ENCODE measurements around the gene ZFAND2B.

The ZFAND2B gene

DNA sequence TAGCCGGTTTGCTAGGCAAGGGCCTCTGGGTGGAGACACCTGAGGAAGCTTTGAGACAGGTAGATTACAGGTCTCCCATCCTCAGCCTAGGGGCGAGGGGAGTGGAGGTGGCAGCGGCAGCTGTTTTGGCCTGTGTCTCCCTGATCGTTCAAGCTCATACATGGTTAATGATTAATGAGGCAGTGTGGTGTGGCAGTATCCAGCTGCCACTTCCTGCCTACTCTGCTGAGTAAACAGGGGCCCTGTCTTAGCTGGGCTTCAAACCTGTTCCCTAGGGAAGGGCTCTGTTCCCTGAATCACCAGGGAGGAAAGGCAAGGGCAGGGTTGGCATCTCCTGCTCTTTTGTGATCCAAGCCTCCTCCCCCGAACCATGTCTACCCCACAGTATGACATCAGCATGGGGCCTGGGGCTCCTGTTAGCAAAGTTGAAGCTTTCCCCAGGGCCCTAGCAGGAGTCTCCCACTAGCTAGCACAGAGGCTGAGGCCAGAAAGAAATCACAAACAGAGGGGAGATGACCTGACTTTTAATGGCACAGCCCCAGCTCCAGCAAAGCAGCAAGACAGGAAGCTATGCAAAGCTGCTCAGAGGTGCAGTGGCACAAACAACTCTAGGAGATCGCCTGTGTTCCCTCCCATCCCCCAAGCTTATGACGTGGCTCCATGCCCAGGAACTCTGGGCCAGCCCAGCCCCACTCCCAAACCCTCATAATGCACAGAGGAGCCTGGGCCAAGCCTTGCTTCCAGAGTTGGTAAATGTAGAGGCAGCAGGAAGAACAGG, 42.8 kb downstream of the ZFAND2B start:
- TF ChIP-seq TAF1 (IDR thresholded peaks at IDR 0.05; ENCODE audit: borderline replicate concordance, insufficient read depth, low read length), result no peak
- no peak for TF ChIP-seq SIN3A (IDR thresholded peaks at IDR 0.05; ENCODE audit: borderline replicate concordance, insufficient read depth, low read length)
- no peak for TF ChIP-seq FOXP2 (optimal IDR thresholded peaks at IDR 0.05; ENCODE audit: borderline replicate concordance, extremely low read depth, extremely low read length, insufficient read depth)
- TF ChIP-seq POLR2AphosphoS5 (IDR thresholded peaks at IDR 0.05; ENCODE audit: low read depth, low read length), result no peak; the same call in 1 of the 2 replicates
- TF ChIP-seq, protein P1, sequence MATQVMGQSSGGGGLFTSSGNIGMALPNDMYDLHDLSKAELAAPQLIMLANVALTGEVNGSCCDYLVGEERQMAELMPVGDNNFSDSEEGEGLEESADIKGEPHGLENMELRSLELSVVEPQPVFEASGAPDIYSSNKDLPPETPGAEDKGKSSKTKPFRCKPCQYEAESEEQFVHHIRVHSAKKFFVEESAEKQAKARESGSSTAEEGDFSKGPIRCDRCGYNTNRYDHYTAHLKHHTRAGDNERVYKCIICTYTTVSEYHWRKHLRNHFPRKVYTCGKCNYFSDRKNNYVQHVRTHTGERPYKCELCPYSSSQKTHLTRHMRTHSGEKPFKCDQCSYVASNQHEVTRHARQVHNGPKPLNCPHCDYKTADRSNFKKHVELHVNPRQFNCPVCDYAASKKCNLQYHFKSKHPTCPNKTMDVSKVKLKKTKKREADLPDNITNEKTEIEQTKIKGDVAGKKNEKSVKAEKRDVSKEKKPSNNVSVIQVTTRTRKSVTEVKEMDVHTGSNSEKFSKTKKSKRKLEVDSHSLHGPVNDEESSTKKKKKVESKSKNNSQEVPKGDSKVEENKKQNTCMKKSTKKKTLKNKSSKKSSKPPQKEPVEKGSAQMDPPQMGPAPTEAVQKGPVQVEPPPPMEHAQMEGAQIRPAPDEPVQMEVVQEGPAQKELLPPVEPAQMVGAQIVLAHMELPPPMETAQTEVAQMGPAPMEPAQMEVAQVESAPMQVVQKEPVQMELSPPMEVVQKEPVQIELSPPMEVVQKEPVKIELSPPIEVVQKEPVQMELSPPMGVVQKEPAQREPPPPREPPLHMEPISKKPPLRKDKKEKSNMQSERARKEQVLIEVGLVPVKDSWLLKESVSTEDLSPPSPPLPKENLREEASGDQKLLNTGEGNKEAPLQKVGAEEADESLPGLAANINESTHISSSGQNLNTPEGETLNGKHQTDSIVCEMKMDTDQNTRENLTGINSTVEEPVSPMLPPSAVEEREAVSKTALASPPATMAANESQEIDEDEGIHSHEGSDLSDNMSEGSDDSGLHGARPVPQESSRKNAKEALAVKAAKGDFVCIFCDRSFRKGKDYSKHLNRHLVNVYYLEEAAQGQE (IDR thresholded peaks at IDR 0.05; ENCODE audit: insufficient read depth in 1 of 2, low read depth in 2 of 2, low read length in 2 of 2), result no peak

DNA sequence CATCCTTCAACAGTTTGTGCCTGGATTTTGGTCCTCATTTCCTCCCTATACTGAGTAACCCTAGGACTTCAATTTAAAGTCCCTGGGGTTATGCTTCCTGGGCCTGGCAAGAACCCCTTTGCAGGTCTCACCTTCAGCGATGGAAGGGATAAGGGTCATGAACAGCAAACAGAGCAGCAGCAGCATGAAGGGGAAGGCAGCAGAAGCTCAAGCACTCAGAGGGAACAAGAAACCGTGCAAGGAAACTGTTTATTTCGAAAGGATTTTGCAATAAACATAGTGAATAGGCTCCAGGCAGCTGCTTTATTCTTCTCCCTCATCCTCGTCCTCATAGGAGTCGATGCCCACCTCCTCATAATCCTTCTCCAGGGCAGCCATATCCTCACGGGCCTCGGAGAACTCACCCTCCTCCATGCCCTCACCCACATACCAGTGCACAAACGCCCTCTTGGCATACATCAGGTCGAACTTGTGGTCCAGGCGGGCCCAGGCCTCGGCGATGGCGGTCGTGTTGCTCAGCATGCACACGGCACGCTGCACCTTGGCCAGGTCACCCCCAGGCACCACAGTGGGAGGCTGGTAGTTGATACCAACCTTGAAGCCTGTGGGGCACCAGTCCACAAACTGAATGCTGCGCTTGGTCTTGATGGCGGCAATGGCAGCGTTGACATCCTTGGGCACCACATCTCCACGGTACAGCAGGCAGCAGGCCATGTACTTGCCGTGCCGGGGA, 43.6 kb downstream of the ZFAND2B start:
- TF ChIP-seq TAF1 (IDR thresholded peaks at IDR 0.05; ENCODE audit: borderline replicate concordance, insufficient read depth, low read length) (no peak), SIN3A (IDR thresholded peaks at IDR 0.05; ENCODE audit: borderline replicate concordance, insufficient read depth, low read length) (no peak)

DNA sequence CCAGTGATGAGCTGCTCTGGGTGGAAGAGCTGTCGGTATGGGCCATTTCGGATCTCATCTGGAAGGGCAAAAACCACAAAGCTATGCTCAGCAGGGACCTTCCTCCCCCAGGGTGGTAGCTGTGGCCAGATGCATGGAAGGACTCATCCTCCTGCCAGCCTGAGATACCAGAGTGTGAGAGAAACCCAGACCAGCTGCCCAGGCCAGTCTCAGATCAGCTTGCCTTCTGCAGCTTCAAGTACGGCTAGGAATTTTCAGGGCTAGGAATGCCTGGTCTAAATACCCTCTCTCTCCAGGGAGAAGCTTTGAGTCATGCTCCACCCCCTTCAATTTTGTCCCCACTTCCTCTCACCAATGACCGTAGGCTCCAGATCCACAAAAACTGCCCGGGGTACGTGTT, 45.1 kb downstream of the ZFAND2B start:
- TF ChIP-seq SIN3A (IDR thresholded peaks at IDR 0.05; ENCODE audit: borderline replicate concordance, insufficient read depth, low read length), result no peak
- no peak for TF ChIP-seq TAF1 (IDR thresholded peaks at IDR 0.05; ENCODE audit: borderline replicate concordance, insufficient read depth, low read length)
- no peak for TF ChIP-seq FOXP2 (optimal IDR thresholded peaks at IDR 0.05; ENCODE audit: borderline replicate concordance, extremely low read depth, extremely low read length, insufficient read depth)
- TF ChIP-seq, protein P1 (IDR thresholded peaks at IDR 0.05; ENCODE audit: insufficient read depth in 1 of 2, low read depth in 2 of 2, low read length in 2 of 2), result no peak
- TF ChIP-seq POLR2AphosphoS5 (IDR thresholded peaks at IDR 0.05; ENCODE audit: low read depth, low read length), result no peak

DNA sequence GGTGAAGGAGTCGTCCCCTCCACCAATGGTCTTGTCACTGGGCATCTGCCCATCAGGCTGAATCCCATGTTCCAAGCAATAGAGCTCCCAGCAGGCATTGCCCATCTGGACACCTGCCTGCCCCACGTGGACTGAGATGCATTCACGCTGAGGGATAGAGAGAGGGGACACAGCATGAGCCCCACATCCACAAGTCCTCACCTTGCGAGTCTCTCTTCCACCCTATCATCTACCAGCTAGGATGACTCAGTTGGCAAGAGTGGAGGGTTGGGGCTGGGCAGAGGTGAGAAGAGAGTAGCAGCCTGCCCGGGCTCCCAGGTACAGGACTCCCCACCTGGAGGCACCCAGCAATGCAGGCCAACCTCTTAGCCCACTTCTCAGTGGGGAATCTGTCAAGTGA, 45.5 kb downstream of the ZFAND2B start:
- TF ChIP-seq TAF1 (IDR thresholded peaks at IDR 0.05; ENCODE audit: borderline replicate concordance, insufficient read depth, low read length) (no peak), FOXP2 (optimal IDR thresholded peaks at IDR 0.05; ENCODE audit: borderline replicate concordance, extremely low read depth, extremely low read length, insufficient read depth) (no peak), POLR2AphosphoS5 (IDR thresholded peaks at IDR 0.05; ENCODE audit: low read depth, low read length) (no peak), SIN3A (IDR thresholded peaks at IDR 0.05; ENCODE audit: borderline replicate concordance, insufficient read depth, low read length) (no peak)
- TF ChIP-seq, protein P1 (IDR thresholded peaks at IDR 0.05; ENCODE audit: insufficient read depth in 1 of 2, low read depth in 2 of 2, low read length in 2 of 2), result no peak

DNA sequence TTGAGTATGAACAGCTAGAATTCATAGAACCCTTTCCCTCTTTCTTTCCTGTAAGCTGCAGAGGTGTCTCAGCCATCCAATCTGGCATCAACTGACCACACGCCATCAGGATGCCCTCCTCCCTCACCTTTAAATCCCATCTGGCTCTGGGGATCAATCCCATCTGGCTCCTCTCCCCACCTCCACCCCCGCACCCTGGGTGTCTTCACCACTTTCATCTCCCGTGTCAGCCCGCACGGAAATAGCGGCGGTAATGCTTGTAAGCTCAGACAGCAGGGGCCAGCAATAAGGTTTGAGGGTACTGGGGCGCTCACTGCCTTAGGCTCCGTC, 46.0 kb downstream of the ZFAND2B start:
- TF ChIP-seq TAF1 (IDR thresholded peaks at IDR 0.05; ENCODE audit: borderline replicate concordance, insufficient read depth, low read length) (no peak), POLR2AphosphoS5 (IDR thresholded peaks at IDR 0.05; ENCODE audit: low read depth, low read length) (no peak), SIN3A (IDR thresholded peaks at IDR 0.05; ENCODE audit: borderline replicate concordance, insufficient read depth, low read length) (no peak), FOXP2 (optimal IDR thresholded peaks at IDR 0.05; ENCODE audit: borderline replicate concordance, extremely low read depth, extremely low read length, insufficient read depth) (no peak)
- TF ChIP-seq, protein P1 (IDR thresholded peaks at IDR 0.05; ENCODE audit: insufficient read depth in 1 of 2, low read depth in 2 of 2, low read length in 2 of 2), result no peak
